Pancreas (tissue), 10 donors: ENCODE results near the gene GPR139. TPM values are rescaled to one million over a fixed set of nuclear protein-coding genes. Genes with fewer than 3 reads are reported as not detected.

Experiments used
- ATAC-seq, 4 donors: fragments of 200-7000 bp; cut with Tn5 transposase; one replicate each; pipeline versions ENCODE4 v1.8.0 to v1.9.1; 2020; ENCODE audit warnings: mild to moderate bottlenecking in 4 of 4, moderate library complexity in 4 of 4
- DNase-seq, 6 donors: peaks; one replicate each; pipeline ENCODE4 v3.0.0-alpha.2; 2020
- FAIRE-seq: peaks from 2 replicates; lab custom pipeline; 2012; peaks lifted over from hg19 to GRCh38; lab: Jason Lieb, UNC
- H3K27ac ChIP-seq, 4 donors: fragments of 200-600 bp; sonication (generic); 1 replicate in 3 of 4; 2 replicates in 1 of 4; pipeline versions ENCODE4 v1.5.0 to v1.8.0; 2020
- H3K27me3 ChIP-seq, 4 donors: fragments of 200-600 bp; one replicate each; pipeline ENCODE4 v1.8.0; 2021
- H3K36me3 ChIP-seq, 3 donors: fragments of 200-600 bp; sonication (generic) in 1 of 3; one replicate each; pipeline versions ENCODE4 v1.5.0 to v1.8.0; 2020 to 2021
- H3K4me1 ChIP-seq, 3 donors: fragments of 200-600 bp; one replicate each; pipeline ENCODE4 v1.8.0; 2021
- H3K4me3 ChIP-seq, 4 donors: fragments of 200-600 bp; sonication (generic) in 2 of 4; one replicate each; pipeline versions ENCODE4 v1.5.0 to v1.8.0; 2020 to 2021
- H3K9me3 ChIP-seq, 4 donors: fragments of 200-600 bp; one replicate each; pipeline ENCODE4 v1.8.0; 2021
- CTCF ChIP-seq, 4 donors: fragments of 200-600 bp; sonication (generic) in 3 of 4; IDR thresholded peaks; one replicate each; pipeline versions ENCODE4 v1.5.0 to v1.8.0; 2021; ENCODE audit warnings: antibody characterized with exemption in 4 of 4
- WGBS, 2 donors: extraction: QIAGEN DNeasy Blood & Tissue Kit; methylation state at CpG; one replicate each; pipeline ENCODE4 v1.1.7; 2013; 5-methylcytosine and 5-hydroxymethylcytosine counted together
- intact Hi-C, 3 donors: fragments of 100-400 bp; cut with DNase I; formaldehyde crosslinking; loops; one replicate each; pipeline versions ENCODE4 v1.11.1 to v1.14.2; 2022
- polyA plus RNA-seq, 2 donors: library from polyadenylated mRNA; stranded (reverse); fragments of 200-250 nt; gene quantifications; one replicate each; pipeline ENCODE4 v1.2.3, GENCODE V29; 2013
- total RNA-seq, 6 donors: library from RNA; stranded (reverse); fragmentation: NEBNext Ultra II Directional in 4 of 6; extraction: Animal tissue kit (Norgen Biotek cat#: 25700) in 4 of 6; gene quantifications; one replicate each; pipeline versions ENCODE4 v1.2.1 to v1.2.4, GENCODE V29; 2021 to 2023
- donor health status: healthy with polysubstance abuse.
- donor health status: DM: no; HTN: no; CAD: no; lungs with moderate emphysema.
- donor health status: DM: no; HTN: no; CAD: no.
- donor health status: control.
- donor health status: control.
- donor health status: Bipolar disorder and iron deficiency.
- donor health status: DM: yes; HTN: yes; CAD: no.
- donor health status: DM: no; HTN: no; CAD: no.
- donor health status: DM: no; HTN: no; CAD: no.
- donor health status: DM: yes; HTN: yes; CAD: no.

Gene GPR139
- total and polyA plus RNA-seq, 8 donors: not detected

- TF ChIP-seq CTCF (IDR thresholded peaks at IDR 0.05): no peak
- H3K4me3 ChIP-seq: no peak overlapping the region
- H3K27me3 ChIP-seq: no peaks in the 10 kb centered on the region
- DNase-seq: no peak
- H3K4me1 ChIP-seq: no peaks in the 10 kb centered on the region
- intact Hi-C loops: no loop called here
- H3K27ac ChIP-seq: no peak overlapping the region
- H3K36me3 ChIP-seq: no peaks in the 10 kb centered on the region
- no peak for ATAC-seq
- no peak for FAIRE-seq
- no peaks in the 10 kb centered on the region for H3K9me3 ChIP-seq
- WGBS, 2 donors: 25 to 38% methylated on average over 1 of the region's 1 CpG
Observed at GRCh38 chr16:20020083-20020482, 53.6 kb downstream of the GPR139 start.

- peaks cover 0 to 7% (median 6%) of the 10 kb centered on the region in 3 donors for H3K4me1 ChIP-seq
- DNase-seq (no peak), ATAC-seq (no peak), FAIRE-seq (no peak)
- no peaks in the 10 kb centered on the region for H3K9me3 ChIP-seq
- 31 to 32% methylated on average over 7 of the region's 7 CpGs for WGBS, 2 donors
- H3K27me3 ChIP-seq: no peaks in the 10 kb centered on the region
- no peaks in the 10 kb centered on the region for H3K36me3 ChIP-seq
- intact Hi-C loops: no loop called here
- no peak overlapping the region for H3K4me3 ChIP-seq
- TF ChIP-seq CTCF (IDR thresholded peaks at IDR 0.05): no peak
- no peak overlapping the region for H3K27ac ChIP-seq
Observed at GRCh38 chr16:20016234-20016633, 57.5 kb downstream of the GPR139 start.

GRCh38 chr16:20004931-20005330 is 68.8 kb downstream of the GPR139 start:
- TF ChIP-seq CTCF (IDR thresholded peaks at IDR 0.05): no peak
- FAIRE-seq: no peak
- H3K27ac ChIP-seq: no peak overlapping the region
- no peaks in the 10 kb centered on the region for H3K36me3 ChIP-seq
- intact Hi-C loops: no loop called here
- peaks cover 0 to 3% (median 0%) of the 10 kb centered on the region in 3 donors for H3K4me1 ChIP-seq
- no peak for DNase-seq
- no peaks in the 10 kb centered on the region for H3K27me3 ChIP-seq
- no peak overlapping the region for H3K4me3 ChIP-seq
- ATAC-seq: no peak
- H3K9me3 ChIP-seq: no peaks in the 10 kb centered on the region
- WGBS, 2 donors: 57 to 65% methylated on average over 3 of the region's 3 CpGs

- ATAC-seq (no peak), DNase-seq (no peak), FAIRE-seq (no peak)
- Histone ChIP-seq H3K27me3 (no peaks in the 10 kb centered on the region), H3K4me1 (peaks cover 0 to 3% (median 0%) of the 10 kb centered on the region in 3 donors), H3K9me3 (no peaks in the 10 kb centered on the region), H3K36me3 (no peaks in the 10 kb centered on the region), H3K4me3 (no peak overlapping the region), H3K27ac (no peak overlapping the region)
- WGBS, 2 donors: 86 to 91% methylated on average over 2 of the region's 2 CpGs
- intact Hi-C loops: no loop called here
- no peak for TF ChIP-seq CTCF (IDR thresholded peaks at IDR 0.05)
Observed at GRCh38 chr16:20002936-20003335, 70.8 kb downstream of the GPR139 start.

GRCh38 chr16:20001856-20002707 is 71.6 kb downstream of the GPR139 start:
- Histone ChIP-seq H3K4me1 (peaks cover 0 to 3% (median 0%) of the 10 kb centered on the region in 3 donors), H3K36me3 (no peaks in the 10 kb centered on the region), H3K9me3 (no peaks in the 10 kb centered on the region), H3K27me3 (no peaks in the 10 kb centered on the region), H3K4me3 (no peak overlapping the region), H3K27ac (no peak overlapping the region)
- ATAC-seq (peak in 3 of 4 donors; percentile 42 to 48 (median 43)), DNase-seq (peak in 2 of 6 donors; percentile 5 to 44), FAIRE-seq (no peak)
- intact Hi-C loops: no loop called here
- WGBS, 2 donors: 17 to 26% methylated on average over 16 of the region's 16 CpGs
- TF ChIP-seq CTCF (IDR thresholded peaks at IDR 0.05): no peak
